ENCODE results near the gene GPX2.
A peak's percentile ranks its signal among the peaks of the same experiment; 100 is the strongest.

The GPX2 gene

GRCh38 chr14:64915029-64915424 lies 27.5 kb downstream of the GPX2 start:
- Histone ChIP-seq H3K36me3 (ENCODE audit: control insufficient read depth in 2 of 2, insufficient read depth in 1 of 2, low read length in 2 of 2) (peaks cover 3 to 4% of the 10 kb centered on the region in 2 experiments; a peak in 2 of 3 replicates), H3K9me3 (ENCODE audit: control insufficient read depth, insufficient read depth, low read depth, low read length) (no peaks in the 10 kb centered on the region), H3K27ac (ENCODE audit: extremely low read depth, low read depth, low read length) (peak overlapping the region; percentile 79), H3K4me3 (ENCODE audit: low read depth, low read length) (peak overlapping the region; percentile 99), H3K4me1 (ENCODE audit: control insufficient read depth, insufficient read depth, low read length) (peaks cover 3% of the 10 kb centered on the region; the same call in 1 of the 2 replicates)
- CTCF ChIA-PET: interaction anchor here (0.6 to 0.9 kb wide), 3 partner anchors 23 to 516 kb away, joined by 3 to 4 read pairs (median 4); no protein-coding TSS in a partner anchor
- TF ChIP-seq SP7 (tag by site-specific recombination; IDR thresholded peaks at IDR 0.05): no peak
- POLR2A ChIA-PET: interaction anchor here (0.6 to 1.2 kb wide), 6 partner anchors 10 to 375 kb away, joined by 3 to 5 read pairs (median 3); partner anchors contain the start of genes HSPA2 and MAX

- Histone ChIP-seq H3K36me3 (ENCODE audit: control insufficient read depth in 2 of 2, insufficient read depth in 1 of 2, low read length in 2 of 2) (peaks cover under 1 to 3% of the 10 kb centered on the region in 2 experiments; a peak in 2 of 3 replicates), H3K4me3 (ENCODE audit: low read depth, low read length) (peak within 1 kb of the TSS; percentile 99), H3K27ac (ENCODE audit: extremely low read depth, low read depth, low read length) (peak within 1 kb of the TSS; percentile 79), H3K9me3 (ENCODE audit: control insufficient read depth, insufficient read depth, low read depth, low read length) (no peaks in the 10 kb centered on the region), H3K4me1 (ENCODE audit: control insufficient read depth, insufficient read depth, low read length) (peaks cover 3% of the 10 kb centered on the region; the same call in 1 of the 2 replicates)
- CTCF ChIA-PET: interaction anchor here (0.6 to 0.9 kb wide), 4 partner anchors 15 to 516 kb away, joined by 3 to 4 read pairs (median 4); no protein-coding TSS in a partner anchor
- POLR2A ChIA-PET: interaction anchor here (0.6 to 1.2 kb wide), 6 partner anchors 10 to 374 kb away, joined by 3 to 5 read pairs (median 3); partner anchors contain the start of genes HSPA2 and MAX
- TF ChIP-seq HOXC10 (CRISPR knock-in tag; IDR thresholded peaks at IDR 0.05) (0 out of 2 replicates have a peak, but pooled peaks have one; percentile 70), ZFP37 (tag by site-specific recombination; IDR thresholded peaks at IDR 0.05) (peak; percentile 65), ZBTB11 (tag by site-specific recombination; conservative IDR thresholded peaks at IDR 0.05; ENCODE audit: low read depth) (peak; percentile 48), MYNN (tag by site-specific recombination; IDR thresholded peaks at IDR 0.05; ENCODE audit: borderline replicate concordance) (peak; percentile 93), ZSCAN4 (tag by site-specific recombination; IDR thresholded peaks at IDR 0.05) (no peak), IKZF3 (tag by site-specific recombination; IDR thresholded peaks at IDR 0.05) (peak; percentile 40; the same call in 1 of the 2 replicates), SCRT2 (tag by site-specific recombination; IDR thresholded peaks at IDR 0.05) (peak; percentile 73), ZXDB (tag by site-specific recombination; IDR thresholded peaks at IDR 0.05) (peak; percentile 65), ZNF791 (tag by site-specific recombination; IDR thresholded peaks at IDR 0.05) (no peak), HIC1 (tag by site-specific recombination; IDR thresholded peaks at IDR 0.05) (peak; percentile 99), ZNF580 (tag by site-specific recombination; IDR thresholded peaks at IDR 0.05) (peak; percentile 45; the same call in 1 of the 2 replicates), ZFHX2 (tag by site-specific recombination; conservative IDR thresholded peaks at IDR 0.05) (peak; percentile 38), PATZ1 (tag by site-specific recombination; IDR thresholded peaks at IDR 0.05) (peak; percentile 40; the same call in 1 of the 2 replicates), ZNF202 (tag by site-specific recombination; IDR thresholded peaks at IDR 0.05; ENCODE audit: borderline replicate concordance) (no peak), SP2 (tag by site-specific recombination; IDR thresholded peaks at IDR 0.05) (peak; percentile 23), ZNF843 (tag by site-specific recombination; IDR thresholded peaks at IDR 0.05) (0 out of 2 replicates have a peak, but pooled peaks have one; percentile 14), ZBTB26 (tag by site-specific recombination; optimal IDR thresholded peaks at IDR 0.05) (peak; percentile 12), ZSCAN30 (tag by site-specific recombination; IDR thresholded peaks at IDR 0.05) (0 out of 2 replicates have a peak, but pooled peaks have one; percentile 25)
These were observed 28.1 kb downstream of the GPX2 start, which contains the start of gene CHURC1 for GRCh38 chr14:64914237-64915028. TSS of gene CHURC1 (plus strand) at chr14:64914455. CDS start at chr14:64914496, 41 bp downstream.

All from HEK293 (cell line).